ENCODE data around the gene NFATC2IP. TPM values are rescaled to one million over a fixed set of nuclear protein-coding genes. Genes with fewer than 3 reads are reported as not detected.

Gene NFATC2IP
- total and polyA plus RNA-seq, 2 of the 8 experiments (the other 6 are each of a cell fraction or from before 2014, with no cell fraction given): 54.4 to 71.5 TPM

- POLR2A ChIA-PET (ENCODE audit: partially characterized antibody): no interaction called here
- FAIRE-seq: no peak
- H2BK120ac ChIP-seq (replicated peaks; ENCODE audit: low read depth, low read length): no peak overlapping the region
Measured at GRCh38 chr16:28999577-28999976, 48.8 kb downstream of the NFATC2IP start.

More at GRCh38 chr16:28999577-28999976, 48.8 kb downstream of the NFATC2IP start:
- Histone ChIP-seq H3K4me2 (ENCODE audit: insufficient read depth in 1 of 2, low read depth in 2 of 2, low read length in 2 of 2) (no peak overlapping the region), H4K5ac (ENCODE audit: insufficient read length, low read depth, low read length) (no peak overlapping the region), H3K27me3 (replicated peaks in 1 of 4; ENCODE audit: control insufficient read depth in 3 of 4, extremely low read depth in 1 of 4, insufficient read depth in 3 of 4, low read length in 3 of 4) (no peaks in the 10 kb centered on the region), H3K23me2 (ENCODE audit: low read depth, low read length) (no peaks in the 10 kb centered on the region), H3K36me3 (ENCODE audit: control insufficient read depth in 2 of 4, insufficient read depth in 4 of 4, low read length in 3 of 4) (no peaks in the 10 kb centered on the region), H3K4me1 (replicated peaks in 1 of 4; ENCODE audit: control insufficient read depth in 3 of 4, insufficient read depth in 4 of 4, low read length in 3 of 4) (no peaks in the 10 kb centered on the region), H3K4me3 (ENCODE audit: extremely low read depth in 1 of 4, insufficient read depth in 2 of 4, low read depth in 3 of 4, low read length in 4 of 4) (no peak overlapping the region), H3K9ac (replicated peaks in 1 of 4; ENCODE audit: extremely low read depth in 1 of 4, low read depth in 3 of 4, low read length in 3 of 4) (no peak overlapping the region), H4K91ac (replicated peaks; ENCODE audit: insufficient read length, low read length) (no peak overlapping the region), H2AFZ (ENCODE audit: low read length) (no peak overlapping the region), H3K14ac (ENCODE audit: insufficient read length) (no peak overlapping the region), H2BK5ac (ENCODE audit: low read depth, low read length) (no peak overlapping the region), H2BK12ac (ENCODE audit: low read depth, low read length) (no peak overlapping the region), H3K27ac (ENCODE audit: low read depth, low read length) (no peak overlapping the region), H4K8ac (ENCODE audit: extremely low read depth, insufficient read depth, low read length) (no peak overlapping the region), H3K79me2 (ENCODE audit: control insufficient read depth in 1 of 2, insufficient read depth in 2 of 2, low read length in 2 of 2) (no peaks in the 10 kb centered on the region), H3K18ac (ENCODE audit: extremely low read depth, low read length) (no peak overlapping the region), H4K20me1 (replicated peaks in 1 of 2; ENCODE audit: control insufficient read depth in 1 of 2, insufficient read depth in 2 of 2, low read length in 2 of 2) (no peaks in the 10 kb centered on the region), H2AK5ac (ENCODE audit: low read depth, low read length) (no peak overlapping the region), H3K4ac (replicated peaks; ENCODE audit: insufficient read length, low read depth, low read length) (no peak overlapping the region), H2BK20ac (ENCODE audit: low read length) (no peak overlapping the region), H3K79me1 (ENCODE audit: low read depth, low read length) (no peaks in the 10 kb centered on the region), H2BK15ac (ENCODE audit: low read length) (no peak overlapping the region), H3K23ac (ENCODE audit: insufficient read length) (no peak overlapping the region), H3K9me3 (ENCODE audit: insufficient read depth in 2 of 2, low read depth in 1 of 2, low read length in 1 of 2) (no peaks in the 10 kb centered on the region), H3K56ac (replicated peaks; ENCODE audit: insufficient read length, low read depth, low read length) (no peak overlapping the region)
- TF ChIP-seq RBBP5 (IDR thresholded peaks at IDR 0.05; ENCODE audit: borderline replicate concordance, low read depth, low read length): no peak
- no peak for TF ChIP-seq CBX8 (IDR thresholded peaks at IDR 0.05; ENCODE audit: borderline replicate concordance, low read depth, low read length)
- no peak for TF ChIP-seq RAD21 (IDR thresholded peaks at IDR 0.05 in 1 of 2, conservative IDR thresholded peaks at IDR 0.05 in 1 of 2; ENCODE audit: low read depth in 2 of 2, low read length in 2 of 2)
- TF ChIP-seq TAF1 (IDR thresholded peaks at IDR 0.05; ENCODE audit: low read depth, low read length): no peak
- no peak for TF ChIP-seq CEBPB (IDR thresholded peaks at IDR 0.05; ENCODE audit: low read depth, low read length)
- TF ChIP-seq ZNF274 (IDR thresholded peaks at IDR 0.05; ENCODE audit: borderline replicate concordance, extremely low read depth, low read length): no peak
- TF ChIP-seq ATF3 (IDR thresholded peaks at IDR 0.05; ENCODE audit: insufficient read depth, low read depth, low read length): no peak
- TF ChIP-seq USF2 (IDR thresholded peaks at IDR 0.05; ENCODE audit: low read length): no peak
- TF ChIP-seq ASH2L (IDR thresholded peaks at IDR 0.05; ENCODE audit: low read length): no peak
- no peak for TF ChIP-seq CHD1 (IDR thresholded peaks at IDR 0.05; ENCODE audit: low read depth, low read length)
- TF ChIP-seq TEAD4 (IDR thresholded peaks at IDR 0.05; ENCODE audit: low read depth, low read length): no peak
- no peak for TF ChIP-seq YY1 (IDR thresholded peaks at IDR 0.05; ENCODE audit: low read depth, low read length)
- 89% methylated on average over 4 of the region's 4 CpGs; no CpG with 5 or more reads in 1 of the 2 experiments for WGBS, 2 experiments (ENCODE audit: extremely low coverage in 1 of 2, insufficient coverage in 1 of 2, insufficient read length in 1 of 2, insufficient replicate concordance in 2 of 2, low coverage in 1 of 2, low lambda C conversion rate in 2 of 2, missing lambda C conversion rate in 1 of 2)
- no peak for DNase-seq (ENCODE audit: low read depth in 1 of 2, low spot score in 2 of 2)
- CTCF ChIA-PET (ENCODE audit: partially characterized antibody): interaction anchor here (1.3 to 2.3 kb wide), 6 partner anchors 11 to 25 kb away, joined by 3 to 9 read pairs (median 6); partner anchors contain the start of gene SPNS1

Measured in H1 (cell line).